Peyer's patch (tissue), 4 donors: Measurements from ENCODE around the gene UBAC1. TPM values are rescaled to one million over a fixed set of nuclear protein-coding genes. Genes with fewer than 3 reads are reported as not detected.

Source experiments
- DNase-seq, 3 donors: peaks; one replicate each; pipeline ENCODE4 v3.0.0-alpha.2; 2017 to 2019
- H3K27ac ChIP-seq, 4 donors: fragments of 200-600 bp; sonication (generic); one replicate each; pipeline ENCODE4 v1.5.1; 2016 to 2019
- H3K27me3 ChIP-seq, 2 donors: fragments of 200-600 bp; sonication (generic); one replicate each; pipeline ENCODE4 v1.5.1; 2019
- H3K36me3 ChIP-seq, 3 donors: fragments of 200-600 bp; sonication (generic); one replicate each; pipeline ENCODE4 v1.5.1; 2016 to 2019
- H3K4me1 ChIP-seq, 4 donors: fragments of 200-600 bp; sonication (generic); one replicate each; pipeline ENCODE4 v1.5.1; 2016 to 2019
- H3K4me3 ChIP-seq, 4 donors: fragments of 200-600 bp; sonication (generic); 1 replicate in 3 of 4; 2 replicates in 1 of 4; pipeline ENCODE4 v1.5.1; 2016 to 2019; ENCODE audit warnings: mild to moderate bottlenecking in 1 of 4
- H3K9me3 ChIP-seq, 4 donors: fragments of 200-600 bp; sonication (generic); one replicate each; pipeline ENCODE4 v1.5.1; 2016 to 2019; ENCODE audit warnings: mild to moderate bottlenecking in 1 of 4
- CTCF ChIP-seq, 6 experiments: fragments of 450-650 bp in 4 of 6; fragments of 200-600 bp in 2 of 6; sonication (generic) in 1 of 6; IDR thresholded peaks; one replicate each; pipeline ENCODE4 v1.5.1; 2017 to 2019; ENCODE audit warnings: antibody characterized with exemption in 6 of 6, mild to moderate bottlenecking in 3 of 6, moderate library complexity in 1 of 6
- POLR2A ChIP-seq, 2 donors: fragments of 450-650 bp; IDR thresholded peaks; one replicate each; pipeline ENCODE4 v1.5.1; 2017; ENCODE audit warnings: antibody characterized with exemption in 2 of 2, mild to moderate bottlenecking in 2 of 2, moderate library complexity in 2 of 2
- total RNA-seq, 4 donors: library from RNA; depleted of rRNA; stranded (reverse); fragments of >200 nt; gene quantifications; one replicate each; pipeline ENCODE4 v1.1.0, GENCODE V29; 2016

UBAC1 gene
- total RNA-seq, 4 donors from 2014 or later: 23.1 to 64.3 (median 43.9) TPM

GRCh38 chr9:135937521-135938489 is 23.4 kb downstream of the UBAC1 start:
- Histone ChIP-seq H3K36me3 (peaks cover 0 to 97% (median 0%) of the 10 kb centered on the region in 3 donors), H3K9me3 (no peaks in the 10 kb centered on the region), H3K27me3 (no peaks in the 10 kb centered on the region), H3K27ac (no peak overlapping the region), H3K4me1 (no peaks in the 10 kb centered on the region), H3K4me3 (no peak overlapping the region)
- TF ChIP-seq POLR2A (IDR thresholded peaks at IDR 0.05): no peak
- TF ChIP-seq CTCF (IDR thresholded peaks at IDR 0.05): no peak
- DNase-seq: peak in 1 of 3 donors; percentile 37

GRCh38 chr9:135933114-135933513 is 28.1 kb downstream of the UBAC1 start:
- Histone ChIP-seq H3K27me3 (no peaks in the 10 kb centered on the region), H3K4me1 (no peaks in the 10 kb centered on the region), H3K9me3 (no peaks in the 10 kb centered on the region), H3K4me3 (no peak overlapping the region), H3K27ac (no peak overlapping the region), H3K36me3 (peaks cover 0 to 74% (median 0%) of the 10 kb centered on the region in 3 donors)
- TF ChIP-seq POLR2A (IDR thresholded peaks at IDR 0.05) (no peak), CTCF (IDR thresholded peaks at IDR 0.05) (no peak)
- no peak for DNase-seq

DNA sequence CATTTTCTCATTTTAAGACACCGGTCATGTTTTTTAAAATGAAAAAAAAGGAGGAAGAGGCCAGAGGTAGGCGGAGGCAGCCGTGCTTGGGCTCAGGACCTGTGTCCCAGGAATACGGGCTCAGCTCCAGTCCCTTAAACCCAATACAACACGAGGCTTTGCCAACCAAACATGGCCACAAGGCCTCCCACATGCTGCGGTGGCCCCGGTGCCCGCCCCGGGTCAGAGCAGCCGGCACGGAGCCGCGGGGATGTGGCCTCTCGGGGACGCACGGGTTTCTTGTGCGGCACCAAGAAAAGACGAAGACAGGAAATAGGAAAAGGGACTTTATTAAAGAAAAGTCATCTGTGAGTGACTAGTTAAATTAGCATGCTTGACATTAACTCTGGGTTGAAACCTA is 28.5 kb downstream of the UBAC1 start:
- H3K4me3 ChIP-seq: no peak overlapping the region
- no peak for TF ChIP-seq CTCF (IDR thresholded peaks at IDR 0.05)
- no peak for TF ChIP-seq POLR2A (IDR thresholded peaks at IDR 0.05)
- DNase-seq: no peak
- no peaks in the 10 kb centered on the region for H3K4me1 ChIP-seq
- H3K36me3 ChIP-seq: peaks cover 0 to 70% (median 0%) of the 10 kb centered on the region in 3 donors
- H3K27ac ChIP-seq: no peak overlapping the region
- no peaks in the 10 kb centered on the region for H3K9me3 ChIP-seq
- no peaks in the 10 kb centered on the region for H3K27me3 ChIP-seq

DNA sequence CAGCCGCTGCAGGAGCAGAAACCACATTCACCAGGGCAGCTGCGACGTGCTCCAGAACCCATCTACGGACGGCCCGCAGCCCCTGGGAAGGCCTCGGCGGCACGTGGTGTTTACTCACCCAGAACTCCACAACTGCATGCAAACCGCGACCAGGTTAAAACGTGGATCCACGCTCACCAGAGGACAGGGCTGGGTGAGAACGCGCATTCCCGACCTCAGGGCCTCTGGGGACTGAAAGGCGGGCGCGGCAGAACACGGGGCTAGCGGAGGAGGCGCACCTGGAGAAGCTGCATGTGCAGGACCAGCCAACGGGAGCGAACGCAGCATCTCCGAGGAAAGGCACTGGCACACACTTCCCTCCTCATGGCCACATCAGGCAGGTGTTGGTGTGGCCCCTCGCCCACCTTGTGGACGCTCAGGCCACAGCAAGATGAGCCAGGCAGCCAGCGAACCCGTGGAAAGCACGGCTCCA is 29.8 kb downstream of the UBAC1 start:
- Histone ChIP-seq H3K4me1 (no peaks in the 10 kb centered on the region), H3K27ac (no peak overlapping the region), H3K36me3 (peaks cover 0 to 57% (median 0%) of the 10 kb centered on the region in 3 donors), H3K4me3 (no peak overlapping the region), H3K27me3 (no peaks in the 10 kb centered on the region), H3K9me3 (no peaks in the 10 kb centered on the region)
- DNase-seq: no peak
- TF ChIP-seq POLR2A (IDR thresholded peaks at IDR 0.05) (no peak), CTCF (IDR thresholded peaks at IDR 0.05) (no peak)

DNA sequence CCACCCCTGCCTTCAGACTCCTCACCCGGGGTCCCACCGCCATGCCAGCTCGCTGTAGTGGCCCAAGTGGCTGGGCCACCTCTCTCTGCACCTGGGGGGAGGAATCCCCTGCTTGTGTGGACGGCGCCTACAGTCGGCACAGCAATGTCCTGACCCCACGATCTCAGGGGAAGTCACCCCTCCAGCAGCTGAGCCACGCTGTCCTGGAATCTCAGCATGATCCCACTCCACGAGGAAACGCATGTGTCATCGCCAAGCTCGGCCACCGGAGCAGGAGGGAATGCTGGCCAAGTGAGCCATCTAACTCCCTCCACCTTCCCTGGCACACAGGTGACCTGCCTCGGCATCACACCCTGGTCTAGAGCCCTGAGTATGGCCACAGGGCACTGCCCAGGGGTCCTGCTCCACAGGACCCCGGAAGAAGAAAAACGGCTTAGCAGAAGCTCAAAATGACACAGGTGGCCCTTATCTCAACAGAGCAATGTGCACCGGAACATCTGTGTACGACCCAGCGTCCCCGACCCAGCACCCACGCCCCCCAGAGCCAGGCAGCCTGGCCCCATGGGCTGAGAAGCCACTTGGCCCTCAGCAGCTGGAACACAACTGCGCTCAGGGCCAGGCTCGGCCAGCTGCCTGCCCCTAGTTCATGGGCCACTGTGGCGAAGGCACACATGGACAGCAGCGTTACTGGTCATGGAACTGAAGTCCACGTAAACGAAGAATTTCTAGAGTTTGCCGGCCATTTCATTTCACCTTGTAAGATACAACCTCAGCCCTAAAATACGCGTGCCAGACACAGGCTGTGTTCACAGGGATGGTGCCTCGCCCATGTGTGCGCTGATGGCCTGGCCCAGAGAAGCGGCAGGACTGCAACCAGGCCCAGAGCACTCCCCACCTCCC is 30.5 kb downstream of the UBAC1 start:
- Histone ChIP-seq H3K36me3 (peaks cover 0 to 50% (median 0%) of the 10 kb centered on the region in 3 donors), H3K4me1 (no peaks in the 10 kb centered on the region), H3K9me3 (no peaks in the 10 kb centered on the region)

More for the DNA sequence above, 30.5 kb downstream of the UBAC1 start:
- Histone ChIP-seq H3K27me3 (no peaks in the 10 kb centered on the region), H3K4me3 (no peak overlapping the region), H3K27ac (no peak overlapping the region)
- no peak for DNase-seq
- no peak for TF ChIP-seq CTCF (IDR thresholded peaks at IDR 0.05)
- no peak for TF ChIP-seq POLR2A (IDR thresholded peaks at IDR 0.05)
